RWPE2 (cell line): Measurements from ENCODE around the gene CACNA1B.

Experiments
- ATAC-seq: fragments of 200-7000 bp; cut with Tn5 transposase; 3 replicates; pipeline ENCODE4 v1.9.1; 2021; ENCODE audit warnings: low read depth
- DNase-seq: peaks from one replicate; pipeline ENCODE4 v3.0.0-alpha.2; 2020; ENCODE audit warnings: low spot score
- H3K27ac ChIP-seq: fragments of 450-650 bp; 2 replicates; pipeline ENCODE4 v1.5.1; 2017; ENCODE audit warnings: mild to moderate bottlenecking; ENCODE audit not compliant: poor library complexity, severe bottlenecking
- H3K27me3 ChIP-seq: fragments of 250-450 bp; sonication (Bioruptor Pico); 2 replicates; pipeline ENCODE4 v1.5.1; 2021; ENCODE audit warnings: mild to moderate bottlenecking, moderate library complexity; ENCODE audit not compliant: insufficient read depth, poor library complexity, severe bottlenecking
- H3K36me3 ChIP-seq: fragments of 250-450 bp; sonication (Bioruptor Pico); 2 replicates; pipeline ENCODE4 v1.5.1; 2020; ENCODE audit warnings: low read depth, mild to moderate bottlenecking, moderate library complexity
- H3K4me1 ChIP-seq: fragments of 250-450 bp; sonication (Bioruptor Pico); 2 replicates; pipeline ENCODE4 v1.5.1; 2021; ENCODE audit warnings: mild to moderate bottlenecking, moderate library complexity; ENCODE audit not compliant: insufficient read depth, poor library complexity, severe bottlenecking
- H3K4me3 ChIP-seq: fragments of 250-450 bp; sonication (Bioruptor Pico); 2 replicates; pipeline ENCODE4 v1.5.1; 2021; ENCODE audit warnings: mild to moderate bottlenecking, moderate library complexity; ENCODE audit not compliant: severe bottlenecking
- H3K9me3 ChIP-seq: fragments of 250-450 bp; sonication (Bioruptor Pico); 2 replicates; pipeline ENCODE4 v1.5.1; 2021; ENCODE audit warnings: mild to moderate bottlenecking, moderate library complexity; ENCODE audit not compliant: severe bottlenecking
- CTCF ChIP-seq: fragments of 450-650 bp; IDR thresholded peaks from one replicate; pipeline ENCODE4 v1.5.1; 2017; ENCODE audit warnings: mild to moderate bottlenecking, moderate library complexity; ENCODE audit not compliant: poor library complexity, severe bottlenecking

The CACNA1B gene

GRCh38 chr9:137875354-137875753 lies 2.2 kb upstream of the CACNA1B start:
- Histone ChIP-seq H3K4me1 (no peaks in the 10 kb centered on the region), H3K27ac (no peak overlapping the region), H3K9me3 (no peaks in the 10 kb centered on the region), H3K27me3 (peaks cover 19% of the 10 kb centered on the region), H3K4me3 (no peak overlapping the region), H3K36me3 (no peaks in the 10 kb centered on the region)
- ATAC-seq (no peak), DNase-seq (no peak)
- TF ChIP-seq CTCF = no peak

- H3K27me3 ChIP-seq = peaks cover 19% of the 10 kb centered on the region
- H3K9me3 ChIP-seq = no peaks in the 10 kb centered on the region
- no peak for TF ChIP-seq CTCF
- no peaks in the 10 kb centered on the region for H3K36me3 ChIP-seq
- H3K4me3 ChIP-seq = no peak overlapping the region
- no peak overlapping the region for H3K27ac ChIP-seq
- no peak for ATAC-seq
- DNase-seq = no peak
- no peaks in the 10 kb centered on the region for H3K4me1 ChIP-seq
These were observed 1.7 kb upstream of the CACNA1B start for GRCh38 chr9:137875846-137876245.

- TF ChIP-seq CTCF = no peak
These were observed 1.3 kb upstream of the CACNA1B start for GRCh38 chr9:137876269-137876668.

GRCh38 chr9:137876781-137877386 lies 698 bp upstream of the CACNA1B start:
- H3K4me3 ChIP-seq = peak overlapping the region; percentile 21

More at GRCh38 chr9:137876269-137876668, 1.3 kb upstream of the CACNA1B start:
- H3K9me3 ChIP-seq = no peaks in the 10 kb centered on the region
- H3K36me3 ChIP-seq = no peaks in the 10 kb centered on the region
- DNase-seq (no peak), ATAC-seq (no peak)
- no peak overlapping the region for H3K27ac ChIP-seq
- H3K27me3 ChIP-seq = peaks cover 19% of the 10 kb centered on the region
- H3K4me3 ChIP-seq = no peak overlapping the region
- H3K4me1 ChIP-seq = no peaks in the 10 kb centered on the region

More at GRCh38 chr9:137876781-137877386, 698 bp upstream of the CACNA1B start:
- Histone ChIP-seq H3K36me3 (no peaks in the 10 kb centered on the region), H3K4me1 (no peaks in the 10 kb centered on the region), H3K27ac (no peak overlapping the region), H3K27me3 (peaks cover 19% of the 10 kb centered on the region), H3K9me3 (no peaks in the 10 kb centered on the region)
- ATAC-seq = no peak
- DNase-seq = no peak
- no peak for TF ChIP-seq CTCF
